ENCODE data around the gene PPP1R26. TPM values are rescaled to one million over a fixed set of nuclear protein-coding genes. Genes with fewer than 3 reads are reported as not detected.
A peak's percentile ranks its signal among the peaks of the same experiment; 100 is the strongest.

Gene PPP1R26
- total and polyA plus RNA-seq, 2 of the 13 experiments (the other 11 are each of a cell fraction or from before 2014, with no cell fraction given), result 8.6 to 11.6 TPM

- Histone ChIP-seq H3K4me3 (replicated peaks in 1 of 3; ENCODE audit: insufficient read depth in 1 of 3, low read depth in 2 of 3, low read length in 3 of 3) (no peak overlapping the region), H3K4me2 (ENCODE audit: low read depth, low read length) (no peak overlapping the region), H2AFZ (ENCODE audit: low read length) (no peak overlapping the region), H4K20me1 (ENCODE audit: insufficient read depth, low read length) (no peaks in the 10 kb centered on the region), H3K4me1 (ENCODE audit: insufficient read depth, low read length) (no peaks in the 10 kb centered on the region), H3K27me3 (ENCODE audit: control insufficient read depth in 1 of 2, insufficient read depth in 2 of 2, low read length in 2 of 2) (peaks cover 0 to 28% of the 10 kb centered on the region in 2 experiments; a peak in 1 of 5 replicates), H3K9me3 (ENCODE audit: low read length) (no peaks in the 10 kb centered on the region), H3K9ac (ENCODE audit: insufficient read depth, low read depth, low read length) (no peak overlapping the region), H3K36me3 (replicated peaks in 1 of 2; ENCODE audit: control insufficient read depth in 1 of 2, insufficient read depth in 2 of 2, low read length in 2 of 2) (no peaks in the 10 kb centered on the region), H3K27ac (ENCODE audit: extremely low read length, insufficient read depth, low read length) (no peak overlapping the region), H3K79me2 (ENCODE audit: insufficient read depth, low read length) (no peaks in the 10 kb centered on the region)
- no TSS peak for BruUV-seq (replicated peaks)
- intact Hi-C loops (cut with micrococcal nuclease; ENCODE audit: unreplicated experiment) (no loop called here), in situ Hi-C loops (cut with HindIII; ENCODE audit: extremely low pct_ligation_motif_present, low pct_unique_long_range_greater_than_20kb) (no loop called here)
- ATAC-seq, result no peak
- ChIA-PET CTCF (ENCODE audit: low intra/inter-chr PET ratio, low total read pairs) (no interaction called here), POLR2A (no interaction called here)
- WGBS (ENCODE audit: low lambda C conversion rate), result 22% methylated on average over 12 of the region's 12 CpGs
- TF ChIP-seq RXRB (CRISPR knock-in tag; IDR thresholded peaks at IDR 0.05; ENCODE audit: borderline replicate concordance), result no peak
- DNase-seq (ENCODE audit: low spot score), result no peak
- no peak for FAIRE-seq
Observed at GRCh38 chr9:135439916-135440315, 39.7 kb upstream of the PPP1R26 start.

- ChIA-PET POLR2A (no interaction called here), CTCF (ENCODE audit: low intra/inter-chr PET ratio, low total read pairs) (no interaction called here)
- Histone ChIP-seq H4K20me1 (ENCODE audit: insufficient read depth, low read length) (no peaks in the 10 kb centered on the region), H3K27ac (ENCODE audit: extremely low read length, insufficient read depth, low read length) (no peak overlapping the region), H3K4me2 (ENCODE audit: low read depth, low read length) (no peak overlapping the region), H3K27me3 (ENCODE audit: control insufficient read depth in 1 of 2, insufficient read depth in 2 of 2, low read length in 2 of 2) (peaks cover 0 to 28% of the 10 kb centered on the region in 2 experiments; a peak in 1 of 5 replicates), H3K4me3 (replicated peaks in 1 of 3; ENCODE audit: insufficient read depth in 1 of 3, low read depth in 2 of 3, low read length in 3 of 3) (no peak overlapping the region), H3K9ac (ENCODE audit: insufficient read depth, low read depth, low read length) (no peak overlapping the region), H3K79me2 (ENCODE audit: insufficient read depth, low read length) (no peaks in the 10 kb centered on the region), H3K9me3 (ENCODE audit: low read length) (no peaks in the 10 kb centered on the region), H3K4me1 (ENCODE audit: insufficient read depth, low read length) (no peaks in the 10 kb centered on the region), H2AFZ (ENCODE audit: low read length) (no peak overlapping the region), H3K36me3 (replicated peaks in 1 of 2; ENCODE audit: control insufficient read depth in 1 of 2, insufficient read depth in 2 of 2, low read length in 2 of 2) (no peaks in the 10 kb centered on the region)
- WGBS (ENCODE audit: low lambda C conversion rate), result 10% methylated on average over 8 of the region's 10 CpGs
- ATAC-seq (no peak), FAIRE-seq (peak; percentile 63), DNase-seq (ENCODE audit: low spot score) (peak; percentile 80)
- in situ Hi-C loops (cut with HindIII; ENCODE audit: extremely low pct_ligation_motif_present, low pct_unique_long_range_greater_than_20kb) (no loop called here), intact Hi-C loops (cut with micrococcal nuclease; ENCODE audit: unreplicated experiment) (no loop called here)
- BruUV-seq (replicated peaks), result no TSS peak
- TF ChIP-seq MAFF (IDR thresholded peaks at IDR 0.05; ENCODE audit: low read depth, low read length) (0 out of 2 replicates have a peak, but pooled peaks have one; percentile 25), SOX13 (IDR thresholded peaks at IDR 0.05) (no peak), SOX13 (CRISPR knock-in tag; conservative IDR thresholded peaks at IDR 0.05 in 1 of 2, IDR thresholded peaks at IDR 0.05 in 1 of 2) (no peak), CTCF (CRISPR knock-in tag; IDR thresholded peaks at IDR 0.05) (peak; percentile 65), XRCC5 (optimal IDR thresholded peaks at IDR 0.05; ENCODE audit: low read length) (peak; percentile 18), TAF15 (IDR thresholded peaks at IDR 0.05; ENCODE audit: low read depth, low read length, poor library complexity, severe bottlenecking) (no peak), MTF1 (CRISPR knock-in tag; IDR thresholded peaks at IDR 0.05) (no peak), SMC3 (IDR thresholded peaks at IDR 0.05; ENCODE audit: low read length) (0 out of 2 replicates have a peak, but pooled peaks have one; percentile 50), ZNF274 (CRISPR knock-in tag; IDR thresholded peaks at IDR 0.05) (no peak), STAG1 (CRISPR knock-in tag; IDR thresholded peaks at IDR 0.05) (peak; percentile 54), MAFK (conservative IDR thresholded peaks at IDR 0.05 in 1 of 2, IDR thresholded peaks at IDR 0.05 in 1 of 2; ENCODE audit: low read length in 2 of 2) (peak; percentile 22 to 45; a peak in 1 of 4 replicates)
- TF ChIP-seq, protein P1, sequence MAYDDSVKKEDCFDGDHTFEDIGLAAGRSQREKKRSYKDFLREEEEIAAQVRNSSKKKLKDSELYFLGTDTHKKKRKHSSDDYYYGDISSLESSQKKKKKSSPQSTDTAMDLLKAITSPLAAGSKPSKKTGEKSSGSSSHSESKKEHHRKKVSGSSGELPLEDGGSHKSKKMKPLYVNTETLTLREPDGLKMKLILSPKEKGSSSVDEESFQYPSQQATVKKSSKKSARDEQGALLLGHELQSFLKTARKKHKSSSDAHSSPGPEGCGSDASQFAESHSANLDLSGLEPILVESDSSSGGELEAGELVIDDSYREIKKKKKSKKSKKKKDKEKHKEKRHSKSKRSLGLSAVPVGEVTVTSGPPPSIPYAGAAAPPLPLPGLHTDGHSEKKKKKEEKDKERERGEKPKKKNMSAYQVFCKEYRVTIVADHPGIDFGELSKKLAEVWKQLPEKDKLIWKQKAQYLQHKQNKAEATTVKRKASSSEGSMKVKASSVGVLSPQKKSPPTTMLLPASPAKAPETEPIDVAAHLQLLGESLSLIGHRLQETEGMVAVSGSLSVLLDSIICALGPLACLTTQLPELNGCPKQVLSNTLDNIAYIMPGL (CRISPR knock-in tag; IDR thresholded peaks at IDR 0.05; ENCODE audit: borderline replicate concordance in 1 of 2, low read depth in 1 of 2), result 0 out of 4 replicates have a peak, but pooled peaks of 1 of the 2 experiments have one; percentile 37
Observed at GRCh38 chr9:135440620-135441019, 39.0 kb upstream of the PPP1R26 start.

Data from HepG2 (cell line).